Skin of body (tissue), 2 donors: ENCODE data around the gene AFAP1. TPM values are rescaled to one million over a fixed set of nuclear protein-coding genes. Genes with fewer than 3 reads are reported as not detected.
A peak's percentile ranks its signal among the peaks of the same experiment; 100 is the strongest.

Source experiments
- DNase-seq: peaks from one replicate; lab custom pipeline; 2025; lab: John Stamatoyannopoulos, UW
- total RNA-seq: library from RNA; depleted of rRNA; stranded (reverse); fragments of >200 nt; gene quantifications from one replicate; pipeline ENCODE4 v1.2.3, GENCODE V29; 2014

The AFAP1 gene, protein sequence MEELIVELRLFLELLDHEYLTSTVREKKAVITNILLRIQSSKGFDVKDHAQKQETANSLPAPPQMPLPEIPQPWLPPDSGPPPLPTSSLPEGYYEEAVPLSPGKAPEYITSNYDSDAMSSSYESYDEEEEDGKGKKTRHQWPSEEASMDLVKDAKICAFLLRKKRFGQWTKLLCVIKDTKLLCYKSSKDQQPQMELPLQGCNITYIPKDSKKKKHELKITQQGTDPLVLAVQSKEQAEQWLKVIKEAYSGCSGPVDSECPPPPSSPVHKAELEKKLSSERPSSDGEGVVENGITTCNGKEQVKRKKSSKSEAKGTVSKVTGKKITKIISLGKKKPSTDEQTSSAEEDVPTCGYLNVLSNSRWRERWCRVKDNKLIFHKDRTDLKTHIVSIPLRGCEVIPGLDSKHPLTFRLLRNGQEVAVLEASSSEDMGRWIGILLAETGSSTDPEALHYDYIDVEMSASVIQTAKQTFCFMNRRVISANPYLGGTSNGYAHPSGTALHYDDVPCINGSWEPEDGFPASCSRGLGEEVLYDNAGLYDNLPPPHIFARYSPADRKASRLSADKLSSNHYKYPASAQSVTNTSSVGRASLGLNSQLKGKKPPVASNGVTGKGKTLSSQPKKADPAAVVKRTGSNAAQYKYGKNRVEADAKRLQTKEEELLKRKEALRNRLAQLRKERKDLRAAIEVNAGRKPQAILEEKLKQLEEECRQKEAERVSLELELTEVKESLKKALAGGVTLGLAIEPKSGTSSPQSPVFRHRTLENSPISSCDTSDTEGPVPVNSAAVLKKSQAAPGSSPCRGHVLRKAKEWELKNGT
- 34.5 TPM for total RNA-seq

- peak; percentile 78 for DNase-seq
Observed at GRCh38 chr4:7939377-7940108, at the start of gene AFAP1. TSS of gene AFAP1 (minus strand) at chr4:7939861. CDS start at chr4:7872078, 67,783 bp downstream.

GRCh38 chr4:7988437-7988836 lies 48.8 kb upstream of the AFAP1 start:
- DNase-seq: no peak

DNA sequence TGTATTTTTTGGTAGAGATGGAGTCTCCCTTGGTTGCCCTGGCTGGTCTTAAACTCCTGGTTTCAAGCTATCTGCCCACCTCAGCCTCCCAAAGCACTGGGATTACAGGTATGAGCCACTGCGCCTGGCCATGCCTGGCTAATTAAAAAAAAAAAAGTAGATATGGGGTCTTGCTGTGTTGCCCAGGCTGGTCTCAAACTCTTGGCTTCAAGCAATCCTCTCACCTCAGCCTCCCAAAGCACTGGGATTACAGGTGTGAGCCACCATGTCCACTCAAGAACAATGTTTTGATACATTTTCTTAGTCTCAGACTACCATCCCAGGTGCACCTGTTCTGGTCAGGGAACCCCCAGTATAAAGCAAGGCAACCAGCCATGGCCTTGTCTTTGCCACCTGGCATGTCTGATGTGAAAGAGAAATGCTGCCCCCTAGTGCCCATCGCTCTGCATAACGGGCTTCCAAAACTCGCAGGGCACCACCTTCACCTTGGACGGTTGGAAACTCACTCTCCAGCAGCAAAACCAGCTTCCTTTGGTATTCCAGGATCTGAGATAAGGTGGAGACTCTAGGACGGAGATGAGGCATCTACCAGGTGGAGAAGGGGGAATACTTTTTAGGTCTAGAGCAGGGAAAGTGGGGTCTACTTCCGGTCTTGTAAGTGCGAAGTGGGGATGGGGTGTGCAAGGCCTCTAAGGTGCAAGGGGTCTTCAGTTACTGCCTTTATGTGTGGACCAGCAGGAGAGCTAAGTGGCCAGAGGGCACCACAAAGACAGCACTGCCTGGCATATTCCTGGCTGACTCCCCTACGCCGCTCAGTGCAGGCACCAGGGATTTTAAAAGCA lies 47.7 kb upstream of the AFAP1 start:
- DNase-seq: peak; percentile 43

DNA sequence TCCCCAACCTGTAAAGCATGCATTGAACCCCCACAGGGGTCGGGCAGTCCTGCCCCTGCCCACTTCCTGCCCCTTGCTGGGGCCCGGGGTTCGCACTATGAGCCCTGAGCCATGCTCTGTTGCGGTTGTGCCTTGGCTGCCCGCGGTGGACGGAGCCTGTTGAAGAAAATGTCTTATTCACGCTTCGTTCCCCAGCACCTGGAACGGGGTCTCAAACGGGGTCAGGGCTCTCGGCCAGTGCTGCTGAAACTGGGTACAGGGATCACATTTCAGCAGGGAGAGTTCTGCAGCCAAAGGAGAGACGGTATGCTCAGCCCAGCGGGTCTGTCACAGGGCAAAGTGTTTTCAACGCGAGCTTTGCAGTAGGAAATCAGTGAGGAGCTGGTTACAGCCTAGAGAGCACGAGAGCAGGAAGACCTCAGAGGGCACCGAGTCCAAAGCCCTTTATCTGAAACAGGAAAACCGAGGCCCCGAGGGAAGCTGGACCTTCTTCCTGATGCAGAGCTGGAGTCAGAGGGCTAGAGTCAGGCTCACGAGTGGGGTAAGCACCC lies 46.3 kb upstream of the AFAP1 start:
- DNase-seq: no peak

DNA sequence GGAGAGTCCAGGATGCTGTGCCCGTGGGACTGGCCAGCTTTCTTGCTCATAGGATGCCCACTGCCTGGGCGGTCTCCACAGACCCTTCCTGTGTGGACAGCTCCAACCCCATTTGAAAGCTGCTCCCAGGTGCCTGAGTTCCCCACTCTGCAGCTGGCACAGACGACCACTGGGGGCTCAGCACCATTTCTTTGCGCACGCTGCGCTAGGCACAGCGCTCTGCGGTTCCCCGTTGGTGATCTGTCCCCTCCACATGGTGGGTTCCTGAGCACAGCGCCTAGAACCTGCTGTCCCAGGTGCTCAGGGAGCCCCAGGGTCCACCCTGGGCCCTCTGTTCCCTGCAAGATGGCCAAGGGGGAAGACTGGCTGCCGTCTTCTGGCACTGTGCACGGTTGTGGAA lies 45.4 kb upstream of the AFAP1 start:
- no peak for DNase-seq

DNA sequence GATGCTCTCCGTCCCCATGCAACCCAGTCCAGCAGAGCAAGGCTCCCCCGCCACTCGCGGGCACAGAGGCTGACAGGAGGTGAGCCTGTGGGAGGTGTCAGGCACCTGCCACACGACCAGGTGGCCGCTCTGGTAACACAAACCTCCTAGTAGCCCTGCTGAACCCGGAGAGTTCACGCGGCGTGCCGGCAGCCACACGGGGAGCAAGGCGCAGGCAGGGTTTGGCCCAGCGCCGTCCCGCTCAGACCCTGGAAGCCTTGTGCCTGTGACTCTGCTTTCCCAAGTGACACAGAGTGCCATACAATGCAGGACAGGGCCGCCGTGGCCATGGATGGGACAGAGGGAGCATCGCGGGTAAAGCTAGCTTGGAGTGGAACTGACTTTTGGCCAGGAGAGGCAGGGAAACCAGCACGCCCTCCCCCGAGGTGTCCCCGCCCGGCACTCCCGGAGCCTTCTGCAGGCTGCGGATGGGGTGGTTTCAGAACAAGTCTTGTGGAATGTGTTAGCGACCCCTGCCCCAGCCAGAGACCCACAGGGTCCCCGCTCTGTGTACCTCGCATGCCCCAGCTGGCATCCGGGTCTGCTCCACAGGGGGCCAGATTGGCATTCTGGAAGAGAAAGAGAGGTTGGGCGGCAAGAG lies 44.7 kb upstream of the AFAP1 start:
- no peak for DNase-seq

DNA sequence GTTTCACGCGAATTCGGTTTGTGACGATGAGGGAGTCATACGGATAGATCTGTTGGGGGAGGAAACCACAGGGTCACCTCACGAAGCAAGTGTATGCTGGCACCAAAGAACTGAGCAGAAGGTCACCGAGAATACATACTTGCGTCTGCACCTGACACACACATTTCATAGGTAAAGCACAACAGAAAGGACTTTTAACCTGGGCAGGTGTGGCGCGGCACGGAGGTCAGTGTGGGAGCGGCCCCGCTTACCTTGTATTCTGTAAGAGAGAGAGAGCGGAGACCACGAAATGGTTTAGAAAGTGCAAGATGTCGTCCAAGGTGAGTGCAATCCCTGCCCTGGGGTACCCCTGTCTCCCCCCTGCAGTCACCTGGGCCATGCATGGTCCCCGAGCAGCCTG lies 43.6 kb upstream of the AFAP1 start:
- no peak for DNase-seq

DNA sequence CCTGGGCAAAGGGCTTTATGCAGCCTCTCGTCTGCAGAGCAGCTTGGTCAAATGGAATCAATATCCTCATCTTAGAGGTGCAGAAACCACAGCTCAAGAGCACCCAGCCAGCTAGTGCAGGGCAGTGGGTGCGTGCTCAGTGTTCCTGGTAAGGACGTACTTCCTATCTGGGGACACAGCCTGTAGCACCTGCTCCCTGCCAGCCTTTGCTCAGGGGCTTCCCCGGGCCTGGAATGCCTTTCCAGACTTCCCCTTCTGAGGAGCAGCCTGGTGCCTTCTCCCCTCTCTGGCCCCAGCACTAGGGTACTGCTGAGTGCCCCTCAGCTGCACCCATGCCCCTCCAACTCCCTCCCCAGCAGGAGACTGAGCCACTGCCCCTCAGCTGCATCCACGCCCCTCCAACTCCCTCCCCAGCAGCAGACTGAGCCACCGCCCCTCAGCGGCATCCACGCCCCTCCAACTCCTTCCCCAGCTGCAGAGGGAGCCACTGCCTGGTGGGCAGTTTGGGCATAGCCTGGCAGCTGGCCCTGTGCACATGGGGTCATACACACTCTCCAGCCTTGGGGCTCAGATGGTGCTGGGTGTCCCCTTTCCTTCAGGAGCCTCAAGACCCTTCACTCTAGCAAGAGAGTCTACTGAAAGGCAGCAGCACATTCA lies 42.2 kb upstream of the AFAP1 start:
- DNase-seq: no peak

DNA sequence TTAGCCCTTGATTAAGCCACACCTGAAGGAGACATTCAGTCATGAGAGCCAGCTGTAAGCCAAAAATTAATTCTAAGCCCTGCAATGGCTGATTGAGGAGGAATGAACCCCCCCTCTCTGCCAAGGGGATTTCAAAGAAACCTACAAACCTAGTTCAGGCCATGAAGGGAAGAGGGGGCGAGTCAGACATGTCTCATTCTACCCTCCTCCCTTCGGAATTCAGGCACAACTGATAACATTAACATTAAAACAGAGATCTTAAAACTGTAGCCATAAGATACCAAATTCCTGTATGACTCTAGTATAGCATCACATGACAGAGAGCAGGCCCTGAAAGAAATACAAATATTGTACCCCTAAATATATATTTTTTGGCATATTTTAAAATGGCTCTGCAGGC lies 40.4 kb upstream of the AFAP1 start:
- DNase-seq: no peak

GRCh38 chr4:7979652-7979968 lies 39.9 kb upstream of the AFAP1 start:
- DNase-seq: no peak

DNA sequence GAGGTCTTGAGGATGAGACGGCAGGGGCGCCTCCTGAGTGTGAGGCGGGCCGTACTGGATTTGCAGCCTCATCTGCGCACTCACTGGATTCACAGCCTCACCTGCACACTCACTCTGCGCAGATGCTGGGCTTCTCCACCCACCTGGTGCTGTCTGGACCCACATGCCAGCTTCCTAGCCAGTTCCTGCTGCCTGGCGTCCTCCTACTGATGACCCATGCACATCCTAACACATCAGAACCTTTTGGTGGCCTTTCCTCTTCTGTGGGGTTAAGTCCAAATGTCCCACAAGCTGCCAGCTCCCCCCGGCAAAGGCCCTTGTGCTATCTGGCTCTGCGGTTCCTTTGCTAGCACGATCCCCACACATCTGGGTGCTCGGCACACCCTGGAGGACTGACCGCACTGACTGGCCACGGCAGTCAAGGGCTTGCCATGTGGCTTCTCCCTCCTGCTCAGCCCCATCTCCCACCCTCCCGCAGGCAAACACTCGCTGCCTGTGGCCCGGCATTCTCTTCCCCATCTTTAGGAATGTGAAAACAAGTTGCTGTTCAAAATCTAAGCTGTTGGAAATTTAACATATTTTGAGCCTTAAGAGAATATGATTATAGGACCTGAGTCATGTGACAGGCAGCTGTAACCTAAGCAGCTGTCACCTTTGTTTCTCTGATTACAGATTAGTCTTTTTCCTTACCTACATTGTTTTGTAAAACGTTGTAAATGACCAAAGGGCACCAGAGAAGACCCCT lies 39.4 kb upstream of the AFAP1 start:
- DNase-seq: no peak

- DNase-seq: no peak
Observed at GRCh38 chr4:7978489-7978888, 38.8 kb upstream of the AFAP1 start.

DNA sequence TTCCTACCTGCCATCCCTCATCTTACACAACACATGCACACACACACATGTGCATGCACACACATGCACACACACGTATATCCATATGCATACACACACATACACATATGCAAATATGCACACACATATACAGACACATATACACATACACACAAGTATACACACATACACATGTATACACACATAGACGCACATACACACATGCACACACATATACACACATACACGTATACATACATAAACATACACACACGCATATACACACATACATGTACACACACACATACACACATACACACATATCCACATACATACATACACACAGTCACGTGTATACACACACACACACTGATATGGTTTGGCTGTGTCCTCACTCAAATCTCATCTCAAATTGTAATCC lies 37.0 kb upstream of the AFAP1 start:
- no peak for DNase-seq

GRCh38 chr4:7976025-7976424 lies 36.4 kb upstream of the AFAP1 start:
- DNase-seq: no peak

DNA sequence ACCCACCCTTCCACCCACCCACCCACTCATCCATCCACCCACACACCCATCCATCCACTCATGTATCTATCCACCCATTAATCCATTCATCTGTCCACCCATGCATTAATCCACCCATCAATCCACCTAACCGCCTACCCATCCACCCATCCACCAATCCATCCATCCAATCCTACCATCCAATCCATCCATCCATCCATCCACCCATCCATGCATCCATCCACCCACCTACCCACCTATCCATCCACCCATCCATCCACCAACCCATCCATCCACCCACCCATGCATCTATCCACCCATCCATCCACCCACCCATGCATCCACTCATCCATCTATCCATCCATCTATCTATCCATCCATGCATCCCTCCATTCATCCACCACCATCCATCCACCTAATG lies 34.8 kb upstream of the AFAP1 start:
- no peak for DNase-seq

GRCh38 chr4:7973545-7973981 lies 33.9 kb upstream of the AFAP1 start:
- DNase-seq: no peak

DNA sequence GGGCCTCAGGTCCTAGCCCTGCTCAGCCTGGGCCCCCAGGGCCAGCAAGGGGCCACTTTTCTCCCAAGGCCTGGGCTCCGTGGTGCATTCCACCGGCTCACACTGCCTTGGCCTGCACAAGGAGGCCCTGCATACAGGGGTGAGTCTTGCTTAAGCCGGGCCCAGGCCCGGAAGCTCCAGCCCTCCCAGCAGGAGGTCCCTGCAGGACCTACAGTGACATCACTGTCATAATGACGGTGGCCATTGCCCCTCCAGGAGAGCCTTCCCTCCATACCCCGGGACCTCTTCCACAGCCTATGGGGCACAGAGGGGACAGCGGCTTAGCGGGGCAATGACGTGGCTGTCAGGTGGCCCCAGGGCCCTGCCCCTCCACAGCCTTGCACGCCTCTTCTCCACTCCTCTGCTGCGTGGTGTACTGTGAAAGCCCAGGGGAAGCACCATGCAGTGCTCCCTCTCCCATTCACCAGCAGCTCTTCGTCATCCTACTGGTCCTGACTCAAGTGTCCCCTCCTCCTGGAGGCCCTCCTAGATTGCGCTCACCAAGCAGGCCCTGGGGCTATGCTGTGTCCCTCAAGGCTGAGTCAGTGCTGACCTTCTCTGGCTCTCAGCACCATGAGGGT lies 32.3 kb upstream of the AFAP1 start:
- DNase-seq: no peak

GRCh38 chr4:7971159-7971631 lies 31.5 kb upstream of the AFAP1 start:
- DNase-seq: no peak
